DMS79 (cell line): ENCODE results near the gene MLEC.

ENCODE experiments used
- DNase-seq: peaks from one replicate; lab custom pipeline; 2025; lab: John Stamatoyannopoulos, UW

Gene MLEC, protein sequence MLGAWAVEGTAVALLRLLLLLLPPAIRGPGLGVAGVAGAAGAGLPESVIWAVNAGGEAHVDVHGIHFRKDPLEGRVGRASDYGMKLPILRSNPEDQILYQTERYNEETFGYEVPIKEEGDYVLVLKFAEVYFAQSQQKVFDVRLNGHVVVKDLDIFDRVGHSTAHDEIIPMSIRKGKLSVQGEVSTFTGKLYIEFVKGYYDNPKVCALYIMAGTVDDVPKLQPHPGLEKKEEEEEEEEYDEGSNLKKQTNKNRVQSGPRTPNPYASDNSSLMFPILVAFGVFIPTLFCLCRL

DNA sequence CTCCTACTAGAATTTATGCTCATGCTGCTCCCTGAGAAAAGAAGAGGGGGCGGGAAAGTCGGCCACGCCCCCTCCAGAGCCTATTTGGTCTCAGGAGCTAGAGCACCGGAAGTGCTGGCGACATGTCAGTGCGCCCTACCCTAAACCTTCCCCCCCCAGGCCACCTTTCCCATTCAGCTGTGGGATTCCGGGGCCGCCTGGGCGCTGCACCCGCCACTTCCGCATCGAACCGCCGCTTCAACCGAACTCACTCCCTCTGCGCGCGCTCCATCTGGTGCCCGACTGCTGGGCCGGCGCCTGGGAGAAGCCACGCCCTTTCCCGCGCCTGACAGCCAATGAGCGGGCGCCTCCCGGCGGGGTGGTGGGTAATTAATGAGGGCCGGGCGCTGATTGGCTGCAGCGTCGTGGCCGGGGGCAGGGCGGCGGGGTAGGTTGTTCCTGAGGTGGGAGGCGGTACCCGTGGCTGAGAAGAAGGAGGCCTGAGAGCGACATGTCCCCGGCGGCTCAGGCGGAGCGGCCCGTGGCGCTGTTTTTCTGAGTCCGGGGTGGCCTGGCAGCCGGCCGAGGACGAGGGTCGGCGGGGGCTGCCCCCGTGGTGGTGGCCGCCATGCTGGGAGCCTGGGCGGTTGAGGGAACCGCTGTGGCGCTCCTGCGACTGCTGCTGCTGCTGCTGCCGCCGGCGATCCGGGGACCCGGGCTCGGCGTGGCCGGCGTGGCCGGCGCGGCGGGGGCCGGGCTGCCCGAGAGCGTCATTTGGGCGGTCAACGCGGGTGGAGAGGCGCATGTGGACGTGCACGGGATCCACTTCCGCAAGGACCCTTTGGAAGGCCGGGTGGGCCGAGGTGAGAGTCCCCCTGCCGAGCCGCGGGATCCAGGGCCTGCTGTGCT, at the start of gene MLEC:
TSS of gene MLEC (plus strand) at position 460 of the 888 bp plus-strand sequence. CDS start at position 608, 148 bp downstream.
- peak; percentile 95 for DNase-seq

DNA sequence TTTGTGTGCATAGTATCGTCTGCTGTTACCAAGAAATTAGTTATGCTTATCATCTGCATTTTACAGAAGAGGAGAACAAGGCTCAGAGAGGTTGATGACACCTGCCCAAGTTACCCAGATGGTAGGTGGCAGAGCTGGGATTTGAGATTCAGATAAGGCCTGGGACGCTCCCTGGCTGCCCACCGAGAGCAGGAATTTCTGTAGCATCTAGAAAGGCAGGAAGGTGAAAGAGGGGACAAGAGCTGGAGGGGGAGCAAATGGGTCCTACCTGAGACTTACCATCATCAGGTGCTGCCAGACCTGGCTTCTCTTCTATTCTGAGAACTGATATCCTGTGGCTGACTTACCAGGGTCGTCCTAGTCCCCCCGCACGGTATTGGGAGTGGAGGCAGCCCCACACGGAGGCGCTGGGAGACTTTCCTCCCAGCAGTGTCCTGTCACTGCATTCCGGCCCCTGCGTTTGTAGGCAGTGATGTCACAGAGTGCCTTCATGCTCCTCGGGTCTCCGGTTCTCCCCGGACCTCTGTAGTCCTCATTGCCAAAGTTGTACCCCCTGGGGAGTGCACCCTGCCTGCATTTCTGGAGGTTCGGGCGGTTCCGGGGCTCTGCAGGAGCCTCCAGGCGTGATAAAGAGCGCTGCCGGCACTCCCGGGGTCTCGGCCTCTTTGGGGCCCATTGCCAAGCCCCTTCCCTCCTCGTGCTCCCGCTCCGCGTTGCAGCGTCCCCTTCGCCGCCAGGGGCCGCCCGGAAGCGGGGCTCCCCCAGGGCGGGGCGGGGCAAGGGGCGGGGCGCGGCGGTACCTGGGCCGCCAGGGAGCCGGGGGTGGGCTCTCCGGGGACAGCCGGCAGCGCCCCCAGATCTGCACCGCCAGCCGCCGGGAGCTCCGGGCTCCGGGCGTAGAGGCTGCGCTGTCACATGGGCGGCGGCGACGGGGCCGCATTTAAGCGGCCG, 46.9 kb upstream of the MLEC start, which contains the start of gene CABP1:
TSS of gene CABP1 (plus strand) at position 856 of the 951 bp plus-strand sequence. CDS start at position 916, 60 bp downstream.
- DNase-seq = peak; percentile 8

DNA sequence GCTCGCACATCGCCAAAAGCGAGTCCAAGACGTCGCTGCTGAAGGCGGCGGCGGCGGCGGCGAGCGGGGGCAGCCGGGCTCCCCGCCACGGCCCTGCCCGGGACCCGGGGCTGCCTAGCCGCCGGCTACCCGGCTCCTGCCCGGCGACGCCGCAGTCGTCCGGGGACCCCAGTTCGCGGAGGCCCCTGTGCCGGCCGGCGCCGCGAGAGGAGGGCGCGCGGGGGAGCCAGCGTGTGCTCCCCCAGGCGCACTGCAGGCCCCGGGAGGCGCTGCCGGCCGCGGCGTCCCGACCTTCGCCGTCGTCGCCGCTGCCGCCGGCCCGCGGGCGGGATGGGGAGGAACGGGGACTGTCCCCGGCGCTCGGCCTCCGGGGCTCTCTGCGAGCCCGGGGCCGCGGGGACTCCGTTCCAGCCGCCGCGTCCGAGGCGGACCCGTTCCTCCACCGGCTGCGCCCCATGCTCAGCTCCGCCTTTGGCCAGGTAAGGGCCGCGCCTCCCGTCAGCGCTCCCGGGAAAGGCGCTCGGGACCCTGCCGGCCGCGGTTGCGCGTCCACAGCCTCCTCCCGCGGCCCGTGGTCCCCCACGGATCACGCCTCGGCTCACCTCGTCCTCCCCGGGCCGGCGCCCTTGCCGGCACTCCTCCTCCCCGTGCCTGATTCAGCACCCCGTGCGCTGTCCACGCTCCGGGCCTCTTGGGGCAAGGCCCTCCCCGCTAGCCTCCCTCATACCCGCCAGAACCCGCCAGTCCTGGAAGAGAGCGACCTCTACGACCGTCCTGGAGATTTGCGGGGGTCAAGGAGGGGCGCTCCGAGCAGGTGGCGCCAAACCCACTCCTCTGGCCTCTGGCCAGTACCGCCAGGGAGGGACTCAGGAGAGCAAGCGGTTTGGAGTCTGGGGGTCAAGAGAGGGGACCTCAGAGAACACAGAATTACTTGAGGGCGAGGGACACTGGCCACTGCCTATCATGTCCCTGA, 45.8 kb upstream of the MLEC start:
- DNase-seq = no peak

DNA sequence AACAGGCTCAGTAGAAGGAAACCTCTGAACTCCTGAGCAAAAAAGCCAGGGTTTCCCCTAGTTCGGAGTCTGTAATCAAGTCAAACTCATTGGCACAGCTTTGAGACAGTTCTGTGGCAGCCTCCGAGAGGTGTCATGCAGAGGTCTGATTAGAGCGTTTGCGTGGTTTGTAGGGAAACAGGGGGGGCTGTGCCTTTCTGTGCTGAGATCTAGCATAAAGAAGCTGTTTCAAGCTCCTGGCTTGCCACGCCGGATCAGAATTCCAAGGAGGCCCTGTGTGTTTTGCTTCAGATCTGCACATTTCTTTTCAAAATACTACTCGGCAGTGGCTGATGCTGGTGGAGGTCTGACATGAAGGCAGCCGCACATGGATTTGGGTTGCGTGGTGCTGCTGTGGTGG, 44.8 kb upstream of the MLEC start:
- no peak for DNase-seq

DNA sequence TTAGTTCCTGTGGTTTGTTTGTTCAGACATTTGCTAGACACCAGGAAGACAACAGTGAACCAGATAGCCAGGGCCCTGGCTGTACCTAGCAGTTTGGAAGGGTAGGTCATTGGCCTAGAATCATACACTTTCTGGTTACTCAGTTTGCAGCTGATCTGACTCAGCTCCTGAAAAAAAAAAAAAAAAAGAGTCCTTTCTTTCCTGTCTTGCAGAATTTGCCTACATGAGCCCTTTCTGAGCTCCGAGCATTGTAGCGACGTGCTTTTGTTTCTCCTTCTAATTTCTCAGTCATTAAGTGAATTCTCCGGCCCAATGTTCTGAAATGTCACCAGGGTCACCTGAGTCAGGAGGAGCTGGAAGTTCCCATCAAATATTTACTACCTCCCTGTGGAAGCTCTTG, 44.1 kb upstream of the MLEC start:
- DNase-seq = no peak

DNA sequence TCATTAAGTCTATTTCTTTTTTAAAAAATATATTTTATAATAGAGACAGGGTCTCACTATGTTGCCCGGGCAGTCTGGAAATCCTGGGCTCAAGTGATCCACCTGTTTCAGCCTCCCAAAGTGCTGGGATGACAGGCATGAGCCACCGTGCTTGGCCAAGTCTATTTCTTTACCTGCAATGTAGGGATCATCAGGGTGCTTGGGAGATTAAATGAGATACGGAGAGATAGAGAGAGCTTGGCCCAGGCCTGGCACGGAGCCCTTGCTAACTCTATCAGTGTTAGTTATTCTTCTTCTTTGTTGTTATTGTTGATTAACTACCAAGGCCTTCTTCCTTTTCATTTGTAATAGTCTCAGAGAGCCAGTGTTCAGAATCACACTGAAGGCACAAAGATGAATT, 43.4 kb upstream of the MLEC start:
- no peak for DNase-seq

DNA sequence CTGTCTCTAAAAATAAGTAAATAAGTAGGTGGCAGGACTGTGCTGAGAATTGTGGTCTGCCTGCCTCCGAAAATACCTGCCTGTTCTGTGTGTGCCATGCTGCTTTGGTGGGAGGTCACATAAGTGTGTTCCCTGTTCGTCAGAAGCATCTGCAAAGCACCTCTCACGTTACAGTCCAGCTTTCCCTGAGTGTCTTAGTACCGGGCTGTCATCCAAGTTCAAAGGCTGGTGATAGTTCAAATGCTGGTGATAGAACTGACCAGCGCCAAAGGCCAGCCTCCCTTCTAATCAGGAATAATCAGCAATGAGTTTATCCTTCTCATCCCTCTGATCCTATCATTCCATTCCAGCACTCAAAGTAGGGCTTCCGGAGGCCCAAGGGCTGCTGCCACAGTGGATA, 40.9 kb upstream of the MLEC start:
- no peak for DNase-seq

DNA sequence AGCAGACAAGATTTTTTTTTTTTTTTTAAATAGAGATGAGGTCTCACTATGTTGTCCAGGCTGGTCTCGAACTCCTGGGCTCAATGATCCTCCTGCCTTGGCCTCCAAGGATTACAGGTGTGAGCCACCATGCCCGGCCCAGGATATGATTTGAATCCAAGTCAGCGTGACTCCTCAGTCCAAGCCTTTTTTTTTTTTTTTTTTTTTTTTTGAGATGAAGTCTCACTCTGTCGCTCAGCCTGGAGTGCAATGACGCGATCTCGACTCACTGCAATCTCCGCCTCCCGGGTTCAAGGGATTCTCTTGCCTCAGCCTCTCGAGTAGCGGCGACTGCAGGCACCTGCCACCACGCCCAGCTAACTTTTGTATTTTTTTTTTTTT, 39.6 kb upstream of the MLEC start:
- no peak for DNase-seq

DNA sequence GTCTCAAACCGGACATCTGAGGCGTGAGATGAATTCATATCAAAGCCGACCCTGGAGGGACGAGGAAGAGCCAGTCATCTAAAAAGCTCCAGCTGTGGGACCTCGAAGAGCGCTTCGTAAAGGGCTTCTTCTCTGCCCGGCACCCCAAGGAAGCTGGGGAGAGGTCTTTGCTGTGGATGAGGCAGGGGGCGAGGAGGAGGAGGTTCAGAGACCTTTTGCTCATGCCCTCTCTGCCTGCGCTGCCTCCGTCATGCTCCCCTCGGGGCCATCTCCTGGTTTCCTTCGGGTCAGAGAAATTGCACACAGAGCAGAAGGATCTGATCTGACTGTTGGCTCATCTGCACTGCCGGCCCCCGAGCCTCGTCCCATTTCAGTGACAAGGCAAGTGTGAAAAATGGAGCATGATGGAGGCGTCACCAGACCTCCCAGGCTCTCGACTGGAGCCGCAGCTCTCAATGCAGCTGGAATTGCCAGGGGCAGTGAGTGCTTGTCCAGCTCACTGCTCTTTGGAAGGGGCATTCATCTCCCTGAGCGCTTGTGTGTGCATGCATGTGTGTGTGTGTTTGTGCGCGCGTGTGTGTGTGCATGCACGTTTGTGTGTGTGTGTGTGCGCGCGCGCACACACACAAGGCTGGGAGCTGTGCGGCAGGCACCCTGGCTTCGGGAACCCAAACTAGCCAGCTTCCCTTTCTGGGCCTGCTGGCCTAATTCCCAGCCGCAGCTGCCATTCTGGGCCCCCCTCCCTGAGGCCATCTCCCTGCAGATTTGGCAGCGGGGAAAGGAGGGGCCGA, 37.3 kb upstream of the MLEC start:
- no peak for DNase-seq

DNA sequence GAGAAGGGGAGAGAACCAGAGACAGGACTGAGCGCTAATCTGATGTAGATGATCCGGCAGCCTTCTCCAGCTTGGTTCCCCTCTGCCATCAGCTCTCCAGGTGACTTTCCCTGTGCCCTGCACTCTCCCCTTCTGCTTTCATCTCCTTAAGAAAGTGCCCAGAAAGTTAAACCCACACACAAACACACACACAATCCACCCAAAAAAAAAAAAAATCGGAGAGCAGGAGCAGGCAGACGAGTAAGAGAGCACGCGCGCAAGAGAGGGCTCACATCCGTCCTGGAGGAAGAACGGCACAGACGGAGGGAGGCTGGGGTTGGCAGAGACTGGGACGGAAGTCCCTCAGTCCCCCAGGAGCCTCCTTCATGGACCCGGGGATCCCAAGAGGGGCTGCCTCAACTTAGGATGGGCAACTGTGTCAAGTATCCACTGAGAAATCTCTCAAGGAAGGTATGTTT, 36.7 kb upstream of the MLEC start:
- DNase-seq = no peak

DNA sequence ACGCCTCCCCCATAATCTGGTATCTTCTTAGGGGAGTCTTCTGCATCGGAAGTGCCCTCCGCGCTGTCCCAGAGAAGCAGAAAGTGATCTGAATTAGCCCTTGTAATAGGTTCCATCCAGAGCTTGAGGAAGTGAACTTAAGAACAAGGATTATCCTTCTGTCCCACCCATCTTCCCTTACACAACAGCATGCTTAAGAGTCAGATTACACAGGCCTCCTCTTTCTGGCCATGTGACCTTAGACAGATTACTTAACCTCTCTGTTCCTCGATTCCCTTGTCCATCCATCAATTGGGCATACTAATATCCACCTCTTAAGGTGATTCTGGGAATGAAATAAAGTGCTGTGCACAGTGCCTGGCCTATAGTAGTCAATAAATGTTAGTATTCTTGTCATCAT, 35.1 kb upstream of the MLEC start:
- DNase-seq = no peak

DNA sequence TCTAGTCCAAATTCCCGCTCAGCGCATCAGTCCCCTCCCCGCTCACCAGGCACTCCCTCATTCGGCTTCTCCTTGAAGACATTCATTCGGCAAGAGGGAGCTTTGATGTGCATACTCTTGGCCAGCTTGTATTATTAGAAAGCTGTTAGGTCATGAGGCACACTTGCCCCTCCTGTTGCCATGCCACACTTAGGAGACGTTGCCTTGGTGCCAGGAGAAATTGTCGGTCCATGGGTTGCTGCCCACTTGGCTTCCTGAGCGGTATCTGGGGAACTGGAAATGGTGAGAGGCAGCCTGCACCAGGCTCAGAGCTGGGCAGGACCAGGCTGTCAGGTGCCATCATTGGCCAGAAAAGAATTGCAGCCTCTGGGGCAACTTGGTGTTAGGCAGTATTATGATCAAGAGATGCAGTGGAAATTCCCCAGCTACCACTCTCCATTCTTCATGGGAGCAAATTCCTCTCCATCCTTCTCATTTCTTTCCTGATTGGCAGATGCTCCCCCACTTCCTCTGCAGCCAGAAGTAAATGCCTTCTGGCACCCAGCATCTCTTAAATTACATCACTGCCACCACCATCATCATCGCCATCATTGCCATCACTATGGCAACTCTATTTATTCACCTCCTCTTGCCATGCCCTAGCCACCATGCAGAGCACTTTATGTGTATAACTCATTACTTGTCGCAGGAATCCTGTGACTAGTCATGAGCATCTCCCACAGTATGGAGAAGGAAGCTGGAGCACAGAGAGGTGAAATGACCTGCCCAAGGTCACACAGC, 34.1 kb upstream of the MLEC start:
- no peak for DNase-seq

DNA sequence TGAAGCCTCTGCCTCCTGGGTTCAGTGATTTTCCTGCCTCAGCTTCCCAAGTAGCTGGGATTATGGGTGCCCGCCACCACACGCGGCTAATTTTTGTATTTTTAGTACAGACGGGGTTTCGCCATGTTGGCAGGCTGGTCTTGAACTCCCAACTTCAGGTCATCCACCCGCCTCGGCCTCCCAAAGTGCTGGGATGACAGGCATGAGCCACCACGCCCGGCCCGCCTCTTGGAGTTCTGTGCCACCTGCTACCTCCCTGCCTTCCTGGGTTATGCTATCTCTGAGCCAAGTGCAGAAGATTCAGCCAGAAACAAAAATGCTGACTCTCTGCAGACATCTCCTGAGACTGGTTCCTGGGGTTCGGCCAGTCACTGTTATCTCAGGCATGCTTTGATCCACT, 33.3 kb upstream of the MLEC start:
- no peak for DNase-seq

DNA sequence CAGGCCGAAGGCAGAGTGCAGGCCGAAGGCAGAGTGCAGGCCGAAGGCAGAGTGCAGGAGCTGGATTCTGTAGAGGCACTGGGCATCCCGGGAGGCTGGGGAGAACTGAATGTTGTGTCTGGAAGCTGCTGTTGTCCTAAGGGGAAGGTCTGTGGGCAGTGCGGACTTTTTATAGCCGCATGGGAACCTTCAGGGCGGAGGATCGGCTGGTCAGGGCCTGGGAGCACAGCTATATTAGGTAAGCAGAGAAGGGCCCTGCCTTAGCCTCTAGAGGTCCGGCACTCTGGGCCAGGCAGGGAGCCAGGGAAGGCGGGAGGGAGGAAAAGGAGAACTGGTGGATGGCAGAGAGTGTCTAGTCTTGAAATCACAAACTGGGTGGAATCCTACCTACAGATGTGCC, 32.3 kb upstream of the MLEC start:
- DNase-seq = no peak

DNA sequence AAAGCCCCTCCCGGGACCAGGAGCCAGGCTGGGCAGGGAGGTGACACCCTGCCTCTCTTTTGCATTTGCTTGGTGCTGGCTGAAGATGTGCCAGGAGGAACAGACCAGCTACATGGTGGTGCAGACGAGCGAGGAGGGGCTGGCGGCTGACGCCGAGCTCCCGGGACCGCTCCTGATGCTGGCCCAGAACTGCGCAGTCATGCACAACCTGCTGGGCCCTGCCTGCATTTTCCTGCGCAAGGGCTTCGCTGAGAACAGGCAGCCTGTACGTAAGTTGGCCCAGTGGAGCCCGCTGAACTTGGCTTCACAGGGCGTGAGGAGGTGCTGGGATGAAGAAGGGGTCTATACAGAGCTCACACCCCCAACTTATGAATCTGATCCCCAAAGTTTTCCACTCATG, 30.9 kb upstream of the MLEC start:
- no peak for DNase-seq

DNA sequence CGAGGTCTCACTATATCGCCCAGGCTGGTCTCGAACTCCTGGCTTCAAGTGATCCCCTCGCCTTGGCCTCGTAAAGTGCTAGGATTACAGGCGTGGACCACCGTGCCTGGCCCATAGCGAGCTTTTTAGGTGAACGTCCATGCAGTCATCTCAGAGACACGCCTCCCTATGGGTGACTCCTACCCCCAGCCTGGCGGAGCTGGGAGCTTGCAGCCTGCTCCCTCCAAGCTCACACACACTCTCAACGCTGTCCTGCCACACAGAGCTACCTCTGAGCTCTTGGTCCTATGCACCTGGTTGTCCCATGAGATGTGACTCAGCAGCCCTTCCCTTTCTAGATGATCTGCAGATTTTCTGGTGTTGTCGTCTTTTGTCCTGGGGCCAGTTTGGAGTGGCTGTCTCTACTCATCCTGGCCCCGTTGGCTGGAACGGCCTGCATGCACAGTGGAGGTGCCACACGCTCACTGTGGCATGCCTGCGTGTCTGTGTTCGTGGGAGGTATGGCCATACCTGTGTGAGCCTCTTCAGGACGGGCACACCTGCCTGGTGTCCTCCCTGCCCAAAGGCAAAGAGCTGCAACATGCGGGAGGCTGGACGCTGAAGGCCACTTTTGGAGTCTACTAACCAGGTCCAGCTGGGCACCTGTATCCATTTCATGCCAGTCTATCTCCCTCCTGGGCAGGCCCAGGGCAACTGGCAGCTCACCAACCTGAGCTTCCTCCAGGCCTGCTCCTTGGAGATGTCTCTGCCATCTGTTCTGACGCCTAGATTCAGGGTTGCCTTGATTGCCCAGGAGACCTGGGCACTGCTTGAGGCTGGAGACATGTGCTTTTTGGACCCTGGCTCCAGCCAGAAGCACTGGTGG, 28.4 kb upstream of the MLEC start:
- no peak for DNase-seq

DNA sequence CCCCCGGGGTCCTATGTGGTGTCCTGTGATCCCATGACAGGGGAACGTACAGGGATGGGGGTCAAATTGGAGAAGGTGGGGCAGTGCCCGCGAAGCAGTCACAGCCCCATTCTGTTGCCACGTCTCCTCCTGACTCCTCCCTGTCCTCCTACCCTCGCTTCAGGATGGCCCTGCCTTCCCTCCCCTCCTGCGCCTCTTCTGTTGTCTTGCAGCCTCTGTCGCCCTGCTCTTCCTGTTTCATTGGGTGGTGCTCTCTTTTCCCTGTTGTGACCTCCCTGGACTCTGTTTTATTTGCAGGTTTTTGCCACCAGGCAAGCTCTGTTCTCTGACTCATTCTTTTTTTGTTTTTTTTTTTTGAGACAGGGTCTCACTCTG, 27.8 kb upstream of the MLEC start:
- no peak for DNase-seq

DNA sequence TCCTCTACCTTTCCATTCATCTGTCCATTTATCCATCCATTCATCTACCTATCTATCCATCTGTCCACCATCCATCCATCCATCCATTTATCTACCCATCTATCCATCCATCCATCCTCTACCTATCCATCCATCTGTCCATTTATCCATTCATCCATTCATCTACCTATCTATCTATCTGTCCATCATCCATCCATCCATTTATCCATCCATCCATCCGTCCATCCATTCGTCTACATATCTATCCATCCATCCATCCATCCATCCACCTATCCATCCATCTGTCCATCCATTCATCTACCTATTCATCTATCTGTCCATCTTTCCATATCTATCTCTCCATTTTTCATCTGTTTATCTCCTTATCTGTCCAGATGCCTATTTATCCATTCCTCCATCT, 25.5 kb upstream of the MLEC start:
- no peak for DNase-seq
